ENCODE data around the gene EEIG1.

DNA sequence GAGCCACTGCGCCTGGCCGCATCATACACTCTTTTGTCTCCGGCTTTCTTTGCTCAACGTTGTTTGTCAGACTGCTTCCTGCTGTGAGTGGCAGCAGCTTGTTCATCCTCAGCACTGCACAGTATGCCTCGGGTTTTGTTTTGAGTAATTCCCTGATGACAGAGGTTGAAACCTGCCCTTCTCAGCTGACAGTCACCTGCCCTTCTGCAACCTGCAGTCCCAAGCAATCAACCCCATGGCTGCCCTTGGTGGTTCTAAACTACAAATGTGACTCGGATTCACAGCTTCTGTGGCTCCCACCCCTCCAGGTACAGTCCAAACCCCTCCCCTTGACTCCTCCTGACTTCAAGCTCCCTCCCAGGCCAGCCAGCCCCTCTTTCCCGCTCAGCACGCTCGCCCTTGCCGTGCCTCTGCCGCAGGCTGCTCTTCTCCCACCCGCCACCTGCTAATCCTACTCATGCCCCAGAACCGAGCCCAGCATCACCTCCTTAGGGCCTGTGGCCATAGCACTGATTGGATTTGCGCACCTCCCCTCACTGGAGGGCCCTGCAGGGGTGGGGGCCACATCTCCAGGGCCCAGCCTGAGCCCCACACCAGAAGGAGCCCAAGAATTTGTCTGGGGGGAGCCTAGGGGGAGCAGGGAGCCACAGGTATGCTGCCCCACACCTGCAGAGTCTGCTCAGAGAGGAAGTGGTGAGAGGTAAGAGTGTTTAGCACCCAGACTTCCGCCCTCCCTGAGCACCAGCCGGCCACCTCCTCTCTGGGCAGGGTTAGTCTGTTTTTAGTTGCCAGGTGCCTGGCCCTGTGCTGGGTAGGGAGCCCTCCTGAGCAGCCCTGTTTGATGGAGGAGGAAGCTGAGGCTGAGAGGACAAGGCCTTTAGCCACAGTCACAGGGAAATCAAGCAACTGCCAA is 10.1 kb downstream of the EEIG1 start:
- no peak for TF ChIP-seq CTCF (IDR thresholded peaks at IDR 0.05)
- no peak for TF ChIP-seq POLR2A (IDR thresholded peaks at IDR 0.05)
